Urinary bladder (tissue), 4 donors: ENCODE data around the gene PFN2. TPM values are rescaled to one million over a fixed set of nuclear protein-coding genes. Genes with fewer than 3 reads are reported as not detected.
"Not testable (repeated sequence)": the region's sequence is repeated elsewhere in the genome, so short reads cannot be mapped to it uniquely, and the experiment has no call there.

Experiments
- DNase-seq: peaks from one replicate; pipeline ENCODE4 v3.0.0-alpha.2; 2015; ENCODE audit errors: extremely low spot score
- H3K27ac ChIP-seq: one replicate; pipeline ENCODE4 v1.5.1; 2013; ENCODE audit warnings: low read depth, mild to moderate bottlenecking, moderate library complexity
- H3K36me3 ChIP-seq: one replicate; pipeline ENCODE4 v1.6.1; 2013; ENCODE audit warnings: mild to moderate bottlenecking, moderate library complexity; ENCODE audit not compliant: insufficient read depth
- H3K4me1 ChIP-seq: one replicate; pipeline ENCODE4 v1.6.1; 2013; ENCODE audit warnings: mild to moderate bottlenecking, moderate library complexity; ENCODE audit not compliant: insufficient read depth
- H3K4me3 ChIP-seq: one replicate; pipeline ENCODE4 v1.5.1; 2013; ENCODE audit warnings: low read depth, low read length
- WGBS: extraction: QIAGEN DNeasy Blood & Tissue Kit; methylation state at CpG from one replicate; pipeline ENCODE4 v1.1.7; 2013; 5-methylcytosine and 5-hydroxymethylcytosine counted together
- polyA plus RNA-seq: library from polyadenylated mRNA; stranded (reverse); fragments of 200-250 nt; gene quantifications from one replicate; pipeline ENCODE4 v1.2.3, GENCODE V29; 2013
- total RNA-seq: library from RNA; depleted of rRNA; stranded (reverse); fragments of >200 nt; gene quantifications from one replicate; pipeline ENCODE4 v1.2.3, GENCODE V29; 2014
- donor health status: healthy with polysubstance abuse.
- donor health status: healthy.

Gene PFN2
- total and polyA plus RNA-seq, 2 donors, result 98.9 to 159 TPM

- H3K4me1 ChIP-seq, H3K36me3 ChIP-seq, H3K4me3 ChIP-seq, DNase-seq, H3K27ac ChIP-seq: not testable (repeated sequence)
- 94% methylated on average over 32 of the region's 32 CpGs for WGBS
Observed at GRCh38 chr3:149983053-149983452, 12.4 kb upstream of the PFN2 start.

GRCh38 chr3:149981979-149982378, 11.3 kb upstream of the PFN2 start:
- not testable (repeated sequence) for H3K27ac ChIP-seq, H3K36me3 ChIP-seq, H3K4me1 ChIP-seq, DNase-seq, H3K4me3 ChIP-seq
- WGBS, result 76% methylated on average over 4 of the region's 10 CpGs

GRCh38 chr3:149977386-149977785, 6.7 kb upstream of the PFN2 start:
- Histone ChIP-seq H3K4me3 (no peak overlapping the region), H3K4me1 (no peaks in the 10 kb centered on the region), H3K27ac (no peak overlapping the region), H3K36me3 (no peaks in the 10 kb centered on the region)
- 61% methylated on average over 2 of the region's 2 CpGs for WGBS
- no peak for DNase-seq

- Histone ChIP-seq H3K36me3 (no peaks in the 10 kb centered on the region), H3K4me3 (no peak overlapping the region), H3K4me1 (no peaks in the 10 kb centered on the region), H3K27ac (no peak overlapping the region)
- no peak for DNase-seq
Observed at GRCh38 chr3:149975919-149976318, 5.2 kb upstream of the PFN2 start.

- H3K4me1 ChIP-seq, result no peaks in the 10 kb centered on the region
- H3K27ac ChIP-seq, result peak overlapping the region; percentile 64
- no peak for DNase-seq
- under 1% methylated on average over 42 of the region's 42 CpGs for WGBS
- H3K36me3 ChIP-seq, result no peaks in the 10 kb centered on the region
- H3K4me3 ChIP-seq, result peak overlapping the region; percentile 95
Observed at GRCh38 chr3:149971403-149972075, 844 bp upstream of the PFN2 start.

GRCh38 chr3:149969940-149970715, 567 bp downstream of the PFN2 start:
- peak overlapping the region; percentile 95 for H3K4me3 ChIP-seq
- H3K27ac ChIP-seq, result peak overlapping the region; percentile 87
- H3K36me3 ChIP-seq, result no peaks in the 10 kb centered on the region
- H3K4me1 ChIP-seq, result no peaks in the 10 kb centered on the region
- peak; percentile 86 for DNase-seq
- WGBS, result under 1% methylated on average over 73 of the region's 73 CpGs

GRCh38 chr3:149969110-149969939, 1.4 kb downstream of the PFN2 start:
- no peak for DNase-seq
- Histone ChIP-seq H3K27ac (peak overlapping the region; percentile 12), H3K4me1 (no peaks in the 10 kb centered on the region), H3K36me3 (no peaks in the 10 kb centered on the region), H3K4me3 (peak overlapping the region; percentile 95)
- 13% methylated on average over 15 of the region's 15 CpGs for WGBS

GRCh38 chr3:149968216-149968615, 2.5 kb downstream of the PFN2 start:
- H3K4me3 ChIP-seq, result no peak overlapping the region
- WGBS, result 51% methylated on average over 8 of the region's 8 CpGs
- H3K36me3 ChIP-seq, result no peaks in the 10 kb centered on the region
- H3K4me1 ChIP-seq, result no peaks in the 10 kb centered on the region
- no peak for DNase-seq
- no peak overlapping the region for H3K27ac ChIP-seq

GRCh38 chr3:149967086-149967685, 3.5 kb downstream of the PFN2 start:
- no peaks in the 10 kb centered on the region for H3K4me1 ChIP-seq
- H3K36me3 ChIP-seq, result no peaks in the 10 kb centered on the region
- H3K27ac ChIP-seq, result no peak overlapping the region
- no peak for DNase-seq
- WGBS, result 17% methylated on average over 9 of the region's 9 CpGs
- H3K4me3 ChIP-seq, result no peak overlapping the region

- Histone ChIP-seq H3K36me3 (no peaks in the 10 kb centered on the region), H3K27ac (no peak overlapping the region), H3K4me1 (no peaks in the 10 kb centered on the region), H3K4me3 (no peak overlapping the region)
- DNase-seq, result no peak
Observed at GRCh38 chr3:149965278-149965677, 5.4 kb downstream of the PFN2 start.

GRCh38 chr3:149964291-149964690, 6.4 kb downstream of the PFN2 start:
- no peak for DNase-seq

GRCh38 chr3:149963485-149963884, 7.2 kb downstream of the PFN2 start:
- DNase-seq, result no peak
- WGBS, result 69% methylated on average over 2 of the region's 2 CpGs
- no peak overlapping the region for H3K27ac ChIP-seq
- H3K4me1 ChIP-seq, result no peaks in the 10 kb centered on the region
- H3K4me3 ChIP-seq, result no peak overlapping the region
- H3K36me3 ChIP-seq, result no peaks in the 10 kb centered on the region

More at GRCh38 chr3:149964291-149964690, 6.4 kb downstream of the PFN2 start:
- H3K4me3 ChIP-seq, result no peak overlapping the region
- H3K36me3 ChIP-seq, result no peaks in the 10 kb centered on the region
- no peak overlapping the region for H3K27ac ChIP-seq
- no peaks in the 10 kb centered on the region for H3K4me1 ChIP-seq

- no peaks in the 10 kb centered on the region for H3K36me3 ChIP-seq
- no peak overlapping the region for H3K27ac ChIP-seq
- H3K4me1 ChIP-seq, result no peaks in the 10 kb centered on the region
- no peak overlapping the region for H3K4me3 ChIP-seq
- DNase-seq, result no peak
Observed at GRCh38 chr3:149959443-149959842, 11.3 kb downstream of the PFN2 start.
